Glutamatergic neuron (in vitro differentiated cells): ENCODE measurements around the gene GADD45GIP1. TPM values are rescaled to one million over a fixed set of nuclear protein-coding genes. Genes with fewer than 3 reads are reported as not detected.
"Not testable (repeated sequence)": the region's sequence is repeated elsewhere in the genome, so short reads cannot be mapped to it uniquely, and the experiment has no call there.

Source experiments
- DNase-seq: peaks from one replicate; pipeline ENCODE4 v3.0.0; 2022
- H3K27ac Mint-ChIP-seq: one replicate; pipeline ENCODE4 v1.8.0; 2020; ENCODE audit warnings: mild to moderate bottlenecking, mixed read lengths, inconsistent platforms; ENCODE audit not compliant: unreplicated experiment
- H3K27me3 Mint-ChIP-seq: one replicate; pipeline ENCODE4 v1.8.0; 2020; ENCODE audit warnings: mild to moderate bottlenecking, moderate library complexity, mixed read lengths, inconsistent platforms; ENCODE audit not compliant: unreplicated experiment
- H3K36me3 Mint-ChIP-seq: one replicate; pipeline ENCODE4 v1.8.0; 2020; ENCODE audit warnings: mild to moderate bottlenecking, mixed read lengths, inconsistent platforms; ENCODE audit not compliant: unreplicated experiment
- H3K4me1 Mint-ChIP-seq: one replicate; pipeline ENCODE4 v1.8.0; 2020; ENCODE audit warnings: mild to moderate bottlenecking, low read depth, mixed read lengths, inconsistent platforms; ENCODE audit not compliant: unreplicated experiment
- H3K4me3 Mint-ChIP-seq: one replicate; pipeline ENCODE4 v1.8.0; 2020; ENCODE audit warnings: mild to moderate bottlenecking, mixed read lengths, inconsistent platforms; ENCODE audit not compliant: unreplicated experiment
- H3K9me3 Mint-ChIP-seq: one replicate; pipeline ENCODE4 v1.8.0; 2020; ENCODE audit warnings: mild to moderate bottlenecking, moderate library complexity, mixed read lengths, inconsistent platforms; ENCODE audit not compliant: unreplicated experiment
- total RNA-seq: library from RNA; stranded (reverse); fragmentation: NEBNext Ultra II Directional; extraction: Animal tissue kit (Norgen Biotek cat#: 25700); gene quantifications from one replicate; pipeline ENCODE4 v1.2.1, GENCODE V29; 2021; ENCODE audit not compliant: unreplicated experiment
- TF ChIP-seq, protein P1 (sequence below): fragments of 200-600 bp; sonication (generic); IDR thresholded peaks from one replicate; pipeline ENCODE4 v1.5.0; 2021; ENCODE audit not compliant: partially characterized antibody, unreplicated experiment

Gene GADD45GIP1
- total RNA-seq, 1 donor from 2014 or later = 28.8 TPM

DNA sequence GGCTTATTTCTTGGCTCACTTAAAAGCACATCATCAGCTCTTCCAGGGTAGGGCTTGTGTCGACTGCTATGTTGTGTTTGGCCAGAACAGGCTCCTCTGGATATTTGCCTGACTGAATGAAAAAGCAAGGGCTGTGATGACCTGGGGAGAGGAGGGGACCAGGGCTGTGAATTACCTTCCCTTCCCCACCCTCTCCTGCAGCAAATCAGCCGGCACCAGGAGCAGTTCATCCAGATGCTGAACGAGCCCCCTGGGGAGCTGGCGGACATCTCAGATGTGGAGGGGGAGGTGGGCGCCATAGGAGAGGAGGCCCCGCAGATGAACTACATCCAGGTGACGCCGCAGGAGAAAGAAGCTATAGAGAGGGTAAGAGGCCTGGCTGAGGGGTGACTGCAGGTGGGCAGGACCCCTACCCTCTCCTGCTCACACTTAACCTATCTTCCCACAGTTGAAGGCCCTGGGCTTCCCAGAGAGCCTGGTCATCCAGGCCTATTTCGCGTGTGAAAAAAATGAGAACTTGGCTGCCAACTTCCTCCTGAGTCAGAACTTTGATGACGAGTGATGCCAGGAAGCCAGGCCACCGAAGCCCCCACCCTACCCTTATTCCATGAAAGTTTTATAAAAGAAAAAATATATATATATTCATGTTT lies 4.4 kb downstream of the GADD45GIP1 start:
- TF ChIP-seq, protein P1, sequence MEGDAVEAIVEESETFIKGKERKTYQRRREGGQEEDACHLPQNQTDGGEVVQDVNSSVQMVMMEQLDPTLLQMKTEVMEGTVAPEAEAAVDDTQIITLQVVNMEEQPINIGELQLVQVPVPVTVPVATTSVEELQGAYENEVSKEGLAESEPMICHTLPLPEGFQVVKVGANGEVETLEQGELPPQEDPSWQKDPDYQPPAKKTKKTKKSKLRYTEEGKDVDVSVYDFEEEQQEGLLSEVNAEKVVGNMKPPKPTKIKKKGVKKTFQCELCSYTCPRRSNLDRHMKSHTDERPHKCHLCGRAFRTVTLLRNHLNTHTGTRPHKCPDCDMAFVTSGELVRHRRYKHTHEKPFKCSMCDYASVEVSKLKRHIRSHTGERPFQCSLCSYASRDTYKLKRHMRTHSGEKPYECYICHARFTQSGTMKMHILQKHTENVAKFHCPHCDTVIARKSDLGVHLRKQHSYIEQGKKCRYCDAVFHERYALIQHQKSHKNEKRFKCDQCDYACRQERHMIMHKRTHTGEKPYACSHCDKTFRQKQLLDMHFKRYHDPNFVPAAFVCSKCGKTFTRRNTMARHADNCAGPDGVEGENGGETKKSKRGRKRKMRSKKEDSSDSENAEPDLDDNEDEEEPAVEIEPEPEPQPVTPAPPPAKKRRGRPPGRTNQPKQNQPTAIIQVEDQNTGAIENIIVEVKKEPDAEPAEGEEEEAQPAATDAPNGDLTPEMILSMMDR = no peak
- Mint-ChIP-seq H3K27me3 (peaks cover 12% of the 10 kb centered on the region), H3K4me3 (peak overlapping the region; percentile 47), H3K36me3 (no peaks in the 10 kb centered on the region), H3K27ac (peak overlapping the region; percentile 87), H3K9me3 (peaks cover 14% of the 10 kb centered on the region), H3K4me1 (peaks cover 26% of the 10 kb centered on the region)
- no peak for DNase-seq

DNA sequence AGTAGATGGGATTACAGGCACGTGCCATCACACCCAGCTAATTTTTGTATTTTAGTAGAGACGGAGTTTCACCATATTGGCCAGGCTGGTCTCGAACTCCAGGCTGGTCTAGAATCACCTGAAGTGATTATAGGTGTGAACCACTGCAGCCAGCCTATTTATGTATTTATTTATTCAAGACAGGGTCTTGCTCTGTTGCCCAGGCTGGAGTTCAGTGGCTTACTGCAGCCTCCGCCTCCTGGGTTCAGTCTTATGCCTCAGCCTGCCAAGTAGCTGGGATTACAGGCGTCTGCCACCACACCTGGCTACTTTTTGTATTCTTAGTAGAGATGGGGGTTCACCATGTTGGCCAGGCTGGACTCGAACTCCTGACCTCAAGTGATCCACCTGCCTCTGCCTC lies 5.0 kb downstream of the GADD45GIP1 start:
- H3K9me3 Mint-ChIP-seq = peaks cover 14% of the 10 kb centered on the region
- peak overlapping the region; percentile 38 for H3K27ac Mint-ChIP-seq
- H3K27me3 Mint-ChIP-seq = peaks cover 14% of the 10 kb centered on the region
- not testable (repeated sequence) for H3K4me3 Mint-ChIP-seq, DNase-seq, H3K36me3 Mint-ChIP-seq
- peaks cover 27% of the 10 kb centered on the region for H3K4me1 Mint-ChIP-seq

DNA sequence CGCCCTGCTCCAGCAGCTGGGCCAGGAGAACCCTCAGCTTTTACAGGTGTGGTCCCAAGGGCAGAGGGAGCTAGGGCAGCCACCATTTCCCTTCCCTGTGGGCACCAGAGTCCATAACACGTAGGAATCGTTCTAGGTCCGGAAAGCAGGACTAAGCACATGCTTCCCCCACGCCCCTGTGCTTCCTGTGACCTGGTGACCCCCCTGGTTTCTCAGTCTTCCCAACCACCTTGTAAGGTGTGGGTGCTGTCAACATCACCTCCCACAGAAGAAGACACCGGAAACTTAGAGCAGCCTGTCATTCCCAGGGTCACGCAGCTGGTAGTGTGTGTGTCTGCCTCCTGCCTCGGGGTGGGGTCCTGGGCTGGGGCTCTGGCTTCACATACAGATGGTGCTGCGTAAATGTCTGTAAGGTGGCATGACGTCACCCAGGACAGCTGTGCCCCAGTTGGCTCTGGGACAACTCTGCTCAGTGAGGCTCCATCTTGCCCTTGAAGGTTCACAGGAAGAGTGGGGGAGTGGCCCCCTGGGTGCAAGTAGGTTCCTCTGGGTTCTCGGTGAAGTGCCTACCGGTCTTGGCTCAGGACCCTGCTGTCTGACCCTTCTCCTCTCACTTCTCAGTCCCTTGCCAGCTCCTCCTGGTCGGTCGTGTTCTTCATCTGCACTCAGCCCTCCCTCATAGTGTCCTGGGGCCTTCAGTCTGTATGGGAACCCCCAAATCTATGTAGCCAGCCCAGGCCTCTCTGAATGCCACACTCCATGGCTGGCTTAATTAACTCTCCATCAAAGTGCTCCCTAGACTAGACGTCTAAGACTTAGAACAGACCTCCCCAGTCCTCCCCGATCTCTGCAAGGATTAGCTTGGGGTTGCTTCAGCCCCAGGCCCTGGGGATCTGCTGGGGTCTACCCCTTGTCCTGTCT lies 7.4 kb downstream of the GADD45GIP1 start:
- no peak for DNase-seq
- H3K27ac Mint-ChIP-seq = no peak overlapping the region
- no peak overlapping the region for H3K4me3 Mint-ChIP-seq
- TF ChIP-seq, protein P1 = no peak
- peaks cover 20% of the 10 kb centered on the region for H3K27me3 Mint-ChIP-seq
- peaks cover 27% of the 10 kb centered on the region for H3K4me1 Mint-ChIP-seq
- peaks cover 23% of the 10 kb centered on the region for H3K9me3 Mint-ChIP-seq
- H3K36me3 Mint-ChIP-seq = no peaks in the 10 kb centered on the region

DNA sequence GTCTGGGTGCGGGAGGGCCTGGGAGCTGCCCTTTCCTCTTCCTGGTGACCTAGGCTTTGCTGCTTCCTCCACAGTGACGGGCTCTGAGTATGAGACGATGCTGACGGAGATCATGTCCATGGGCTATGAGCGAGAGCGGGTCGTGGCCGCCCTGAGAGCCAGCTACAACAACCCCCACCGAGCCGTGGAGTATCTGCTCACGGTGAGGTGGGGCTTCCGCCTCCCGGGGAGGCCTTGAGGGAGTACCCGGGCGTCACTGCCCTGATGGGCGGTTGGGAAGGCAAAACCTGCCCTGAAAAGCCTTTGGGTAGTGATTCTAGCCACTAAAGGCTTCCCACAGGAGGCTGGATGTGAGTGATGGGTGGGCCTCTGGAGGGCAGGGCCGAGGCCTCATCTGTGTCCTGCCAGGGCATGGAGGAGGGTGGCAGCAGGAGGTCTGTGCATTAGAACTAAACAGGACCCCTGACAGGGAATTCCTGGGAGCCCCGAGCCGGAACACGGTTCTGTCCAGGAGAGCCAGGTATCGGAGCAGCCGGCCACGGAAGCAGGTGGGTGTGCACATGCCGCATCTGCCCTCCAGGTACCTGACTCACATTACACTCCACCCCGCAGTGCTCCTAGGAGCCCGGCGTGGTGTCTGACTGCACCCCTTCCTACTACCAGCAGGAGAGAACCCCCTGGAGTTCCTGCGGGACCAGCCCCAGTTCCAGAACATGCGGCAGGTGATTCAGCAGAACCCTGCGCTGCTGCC lies 8.2 kb downstream of the GADD45GIP1 start:
- H3K27me3 Mint-ChIP-seq = peaks cover 20% of the 10 kb centered on the region
- no peaks in the 10 kb centered on the region for H3K36me3 Mint-ChIP-seq
- H3K4me3 Mint-ChIP-seq = no peak overlapping the region
- H3K9me3 Mint-ChIP-seq = peaks cover 23% of the 10 kb centered on the region
- TF ChIP-seq, protein P1 = no peak
- no peak overlapping the region for H3K27ac Mint-ChIP-seq
- no peak for DNase-seq
- H3K4me1 Mint-ChIP-seq = peaks cover 22% of the 10 kb centered on the region

DNA sequence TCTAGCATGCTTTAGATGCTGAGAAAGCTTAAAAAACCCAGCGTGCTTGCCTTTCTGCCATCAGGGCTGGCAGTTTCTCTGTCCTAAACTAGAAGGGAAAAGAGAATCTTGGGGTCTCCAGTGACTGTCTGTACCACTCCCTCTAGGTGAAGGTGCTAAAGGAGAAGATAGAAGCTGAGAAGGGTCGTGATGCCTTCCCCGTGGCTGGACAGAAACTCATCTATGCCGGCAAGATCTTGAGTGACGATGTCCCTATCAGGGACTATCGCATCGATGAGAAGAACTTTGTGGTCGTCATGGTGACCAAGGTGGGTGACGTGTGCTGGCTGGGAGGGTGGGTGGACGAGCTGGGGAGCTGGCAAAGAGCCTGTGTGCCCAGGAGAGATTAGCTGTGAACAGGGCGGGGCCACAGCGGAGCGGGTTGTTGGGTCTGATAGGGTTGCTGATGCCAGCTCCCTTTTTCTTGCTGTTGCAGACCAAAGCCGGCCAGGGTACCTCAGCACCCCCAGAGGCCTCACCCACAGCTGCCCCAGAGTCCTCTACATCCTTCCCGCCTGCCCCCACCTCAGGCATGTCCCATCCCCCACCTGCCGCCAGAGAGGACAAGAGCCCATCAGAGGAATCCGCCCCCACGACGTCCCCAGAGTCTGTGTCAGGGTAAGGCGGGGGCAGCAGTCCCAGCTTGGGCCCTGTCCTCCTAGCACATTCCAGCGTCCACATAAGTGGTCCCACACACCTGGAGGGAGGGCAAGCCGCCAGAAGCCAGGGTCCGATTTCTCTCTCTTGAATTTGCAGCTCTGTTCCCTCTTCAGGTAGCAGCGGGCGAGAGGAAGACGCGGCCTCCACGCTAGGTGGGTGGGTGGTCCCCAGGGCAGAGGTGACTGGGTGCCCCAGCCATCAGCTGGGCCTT lies 9.1 kb downstream of the GADD45GIP1 start:
- peaks cover 17% of the 10 kb centered on the region for H3K27me3 Mint-ChIP-seq
- no peak overlapping the region for H3K4me3 Mint-ChIP-seq
- TF ChIP-seq, protein P1 = no peak
- no peaks in the 10 kb centered on the region for H3K36me3 Mint-ChIP-seq
- H3K27ac Mint-ChIP-seq = peak overlapping the region; percentile 5
- DNase-seq = no peak
- H3K4me1 Mint-ChIP-seq = peaks cover 19% of the 10 kb centered on the region
- H3K9me3 Mint-ChIP-seq = peaks cover 21% of the 10 kb centered on the region
